Urothelium cell line (cell line): Measurements from ENCODE around the gene TPRG1L.

Experiments used
- DNase-seq: peaks from one replicate; pipeline ENCODE4 v3.0.0; 2011; ENCODE audit warnings: low spot score, mixed read lengths
- FAIRE-seq: peaks from 2 replicates; lab custom pipeline; 2011; peaks lifted over from hg19 to GRCh38; lab: Jason Lieb, UNC

TPRG1L gene

GRCh38 chr1:3659093-3659492 is 34.3 kb downstream of the TPRG1L start:
- FAIRE-seq (no peak), DNase-seq (no peak)

GRCh38 chr1:3660704-3661103 is 35.9 kb downstream of the TPRG1L start:
- FAIRE-seq (no peak), DNase-seq (no peak)

- DNase-seq, result no peak
- no peak for FAIRE-seq
Measured at GRCh38 chr1:3661631-3662030, 36.8 kb downstream of the TPRG1L start.

- FAIRE-seq (no peak), DNase-seq (no peak)
Measured at GRCh38 chr1:3662080-3662671, 37.4 kb downstream of the TPRG1L start.

GRCh38 chr1:3663999-3664699 is 39.3 kb downstream of the TPRG1L start:
- DNase-seq (no peak), FAIRE-seq (no peak)

GRCh38 chr1:3664700-3665375 is 40.0 kb downstream of the TPRG1L start:
- DNase-seq, result no peak
- no peak for FAIRE-seq

GRCh38 chr1:3668148-3668547 is 43.3 kb downstream of the TPRG1L start:
- FAIRE-seq, result no peak
- DNase-seq, result no peak

GRCh38 chr1:3668585-3669300 is 43.9 kb downstream of the TPRG1L start:
- FAIRE-seq, result no peak
- peak; percentile 35 for DNase-seq

- FAIRE-seq, result no peak
- no peak for DNase-seq
Measured at GRCh38 chr1:3669421-3669821, 44.6 kb downstream of the TPRG1L start.

- DNase-seq (no peak), FAIRE-seq (no peak)
Measured at GRCh38 chr1:3669971-3670431, 45.2 kb downstream of the TPRG1L start.

GRCh38 chr1:3670823-3671265 is 46.0 kb downstream of the TPRG1L start:
- DNase-seq, result no peak
- FAIRE-seq, result no peak

- no peak for FAIRE-seq
- DNase-seq, result no peak
Measured at GRCh38 chr1:3671371-3672180, 46.8 kb downstream of the TPRG1L start.

GRCh38 chr1:3672231-3672970 is 47.6 kb downstream of the TPRG1L start:
- FAIRE-seq, result no peak

GRCh38 chr1:3672971-3673361 is 48.2 kb downstream of the TPRG1L start:
- no peak for DNase-seq

More at GRCh38 chr1:3672231-3672970, 47.6 kb downstream of the TPRG1L start:
- no peak for DNase-seq

GRCh38 chr1:3673381-3674099 is 48.7 kb downstream of the TPRG1L start:
- DNase-seq, result no peak
- no peak for FAIRE-seq

More at GRCh38 chr1:3672971-3673361, 48.2 kb downstream of the TPRG1L start:
- FAIRE-seq, result no peak

- FAIRE-seq (no peak), DNase-seq (no peak)
Measured at GRCh38 chr1:3674100-3675094, 49.6 kb downstream of the TPRG1L start.

GRCh38 chr1:3675436-3675835 is 50.6 kb downstream of the TPRG1L start:
- FAIRE-seq (no peak), DNase-seq (no peak)
